Gastroesophageal sphincter (tissue), 3 donors: ENCODE results near the gene SLAMF8.

Experiments used
- CTCF ChIP-seq, 4 experiments: fragments of 200-600 bp in 2 of 4; fragments of 450-650 bp in 2 of 4; sonication (generic) in 1 of 4; IDR thresholded peaks; one replicate each; pipeline ENCODE4 v1.5.1; 2017 to 2019; ENCODE audit warnings: antibody characterized with exemption in 4 of 4, mild to moderate bottlenecking in 2 of 4, moderate library complexity in 2 of 4
- EP300 ChIP-seq: sonication (generic); formaldehyde crosslinking; IDR thresholded peaks from one replicate; pipeline ENCODE4 v1.6.1; 2017; ENCODE audit warnings: antibody characterized with exemption, mild to moderate bottlenecking
- POLR2A ChIP-seq, 2 donors: fragments of 450-650 bp; IDR thresholded peaks; one replicate each; pipeline ENCODE4 v1.6.1; 2017; ENCODE audit warnings: antibody characterized with exemption in 2 of 2, mild to moderate bottlenecking in 2 of 2, moderate library complexity in 1 of 2
- POLR2AphosphoS5 ChIP-seq: sonication (generic); formaldehyde crosslinking; IDR thresholded peaks from one replicate; pipeline ENCODE4 v1.6.1; 2017; ENCODE audit warnings: antibody characterized with exemption

- TF ChIP-seq POLR2A (IDR thresholded peaks at IDR 0.05) (no peak), CTCF (IDR thresholded peaks at IDR 0.05) (peak in 1 of 4 experiments; percentile 61), POLR2AphosphoS5 (no peak), EP300 (no peak)
Observed at GRCh38 chr1:159790237-159790917, 36.3 kb upstream of the SLAMF8 start.
